Pancreas (tissue), 10 donors: Measurements from ENCODE around the gene TMEM238L. TPM values are rescaled to one million over a fixed set of nuclear protein-coding genes. Genes with fewer than 3 reads are reported as not detected.

Source experiments
- ATAC-seq, 4 donors: fragments of 200-7000 bp; cut with Tn5 transposase; one replicate each; pipeline versions ENCODE4 v1.8.0 to v1.9.1; 2020; ENCODE audit warnings: mild to moderate bottlenecking in 4 of 4, moderate library complexity in 4 of 4
- DNase-seq, 6 donors: peaks; one replicate each; pipeline ENCODE4 v3.0.0-alpha.2; 2020
- FAIRE-seq: peaks from 2 replicates; lab custom pipeline; 2012; peaks lifted over from hg19 to GRCh38; lab: Jason Lieb, UNC
- H3K27ac ChIP-seq, 4 donors: fragments of 200-600 bp; sonication (generic); 1 replicate in 3 of 4; 2 replicates in 1 of 4; pipeline versions ENCODE4 v1.5.0 to v1.8.0; 2020
- H3K27me3 ChIP-seq, 4 donors: fragments of 200-600 bp; one replicate each; pipeline ENCODE4 v1.8.0; 2021
- H3K36me3 ChIP-seq, 3 donors: fragments of 200-600 bp; sonication (generic) in 1 of 3; one replicate each; pipeline versions ENCODE4 v1.5.0 to v1.8.0; 2020 to 2021
- H3K4me1 ChIP-seq, 3 donors: fragments of 200-600 bp; one replicate each; pipeline ENCODE4 v1.8.0; 2021
- H3K4me3 ChIP-seq, 4 donors: fragments of 200-600 bp; sonication (generic) in 2 of 4; one replicate each; pipeline versions ENCODE4 v1.5.0 to v1.8.0; 2020 to 2021
- H3K9me3 ChIP-seq, 4 donors: fragments of 200-600 bp; one replicate each; pipeline ENCODE4 v1.8.0; 2021
- CTCF ChIP-seq, 4 donors: fragments of 200-600 bp; sonication (generic) in 3 of 4; IDR thresholded peaks; one replicate each; pipeline versions ENCODE4 v1.5.0 to v1.8.0; 2021; ENCODE audit warnings: antibody characterized with exemption in 4 of 4
- WGBS, 2 donors: extraction: QIAGEN DNeasy Blood & Tissue Kit; methylation state at CpG; one replicate each; pipeline ENCODE4 v1.1.7; 2013; 5-methylcytosine and 5-hydroxymethylcytosine counted together
- intact Hi-C, 3 donors: fragments of 100-400 bp; cut with DNase I; formaldehyde crosslinking; loops; one replicate each; pipeline versions ENCODE4 v1.11.1 to v1.14.2; 2022
- polyA plus RNA-seq, 2 donors: library from polyadenylated mRNA; stranded (reverse); fragments of 200-250 nt; gene quantifications; one replicate each; pipeline ENCODE4 v1.2.3, GENCODE V29; 2013
- total RNA-seq, 6 donors: library from RNA; stranded (reverse); fragmentation: NEBNext Ultra II Directional in 4 of 6; extraction: Animal tissue kit (Norgen Biotek cat#: 25700) in 4 of 6; gene quantifications; one replicate each; pipeline versions ENCODE4 v1.2.1 to v1.2.4, GENCODE V29; 2021 to 2023
- donor health status: healthy with polysubstance abuse.
- donor health status: DM: no; HTN: no; CAD: no; lungs with moderate emphysema.
- donor health status: DM: no; HTN: no; CAD: no.
- donor health status: control.
- donor health status: control.
- donor health status: Bipolar disorder and iron deficiency.
- donor health status: DM: yes; HTN: yes; CAD: no.
- donor health status: DM: no; HTN: no; CAD: no.
- donor health status: DM: no; HTN: no; CAD: no.
- donor health status: DM: yes; HTN: yes; CAD: no.

The TMEM238L gene
- total and polyA plus RNA-seq, 8 donors, result 0.13 TPM; not detected in 7

GRCh38 chr17:10768750-10769251, 35.1 kb downstream of the TMEM238L start:
- Histone ChIP-seq H3K4me1 (no peaks in the 10 kb centered on the region), H3K9me3 (no peaks in the 10 kb centered on the region), H3K36me3 (no peaks in the 10 kb centered on the region), H3K27ac (no peak overlapping the region), H3K27me3 (no peaks in the 10 kb centered on the region), H3K4me3 (no peak overlapping the region)
- DNase-seq (no peak), FAIRE-seq (no peak), ATAC-seq (no peak)
- no peak for TF ChIP-seq CTCF (IDR thresholded peaks at IDR 0.05)
- intact Hi-C loops, result no loop called here
- WGBS, 2 donors, result 91 to 98% methylated on average over 2 of the region's 2 CpGs

GRCh38 chr17:10767232-10767631, 36.7 kb downstream of the TMEM238L start:
- H3K27me3 ChIP-seq, result no peaks in the 10 kb centered on the region
- no peak overlapping the region for H3K27ac ChIP-seq
- DNase-seq (no peak), FAIRE-seq (no peak), ATAC-seq (no peak)
- no peak overlapping the region for H3K4me3 ChIP-seq
- H3K9me3 ChIP-seq, result no peaks in the 10 kb centered on the region
- H3K4me1 ChIP-seq, result no peaks in the 10 kb centered on the region
- H3K36me3 ChIP-seq, result no peaks in the 10 kb centered on the region
- WGBS, 2 donors, result 83 to 89% methylated on average over 4 of the region's 4 CpGs
- no peak for TF ChIP-seq CTCF (IDR thresholded peaks at IDR 0.05)
- intact Hi-C loops, result no loop called here

- no peaks in the 10 kb centered on the region for H3K27me3 ChIP-seq
- no peaks in the 10 kb centered on the region for H3K9me3 ChIP-seq
- no peak for TF ChIP-seq CTCF (IDR thresholded peaks at IDR 0.05)
- intact Hi-C loops, result no loop called here
- 90 to 100% methylated on average over 1 of the region's 1 CpG for WGBS, 2 donors
- H3K27ac ChIP-seq, result no peak overlapping the region
- no peak for DNase-seq
- H3K4me3 ChIP-seq, result no peak overlapping the region
- no peak for FAIRE-seq
- peaks cover 11 to 14% (median 13%) of the 10 kb centered on the region in 3 donors for H3K4me1 ChIP-seq
- no peaks in the 10 kb centered on the region for H3K36me3 ChIP-seq
- no peak for ATAC-seq
These were observed 41.9 kb downstream of the TMEM238L start for GRCh38 chr17:10762037-10762436.

GRCh38 chr17:10761281-10761680, 42.6 kb downstream of the TMEM238L start:
- WGBS, 2 donors, result 65 to 68% methylated on average over 2 of the region's 2 CpGs
- Histone ChIP-seq H3K4me1 (peaks cover 14 to 21% (median 20%) of the 10 kb centered on the region in 3 donors), H3K9me3 (no peaks in the 10 kb centered on the region), H3K27me3 (no peaks in the 10 kb centered on the region), H3K27ac (no peak overlapping the region), H3K4me3 (no peak overlapping the region), H3K36me3 (no peaks in the 10 kb centered on the region)
- no peak for TF ChIP-seq CTCF (IDR thresholded peaks at IDR 0.05)
- ATAC-seq (no peak), FAIRE-seq (no peak), DNase-seq (no peak)
- intact Hi-C loops, result no loop called here

GRCh38 chr17:10758062-10758461, 45.8 kb downstream of the TMEM238L start:
- DNase-seq (peak in 1 of 6 donors; percentile 40), ATAC-seq (peak in 3 of 4 donors; percentile 61 to 73 (median 71)), FAIRE-seq (no peak)
- Histone ChIP-seq H3K36me3 (no peaks in the 10 kb centered on the region), H3K4me1 (peaks cover 16 to 26% (median 20%) of the 10 kb centered on the region in 3 donors), H3K27ac (peak overlapping the region in 2 of 4 donors; percentile 73 to 75), H3K27me3 (no peaks in the 10 kb centered on the region), H3K9me3 (no peaks in the 10 kb centered on the region), H3K4me3 (no peak overlapping the region)
- 31 to 33% methylated on average over 6 of the region's 6 CpGs for WGBS, 2 donors
- no peak for TF ChIP-seq CTCF (IDR thresholded peaks at IDR 0.05)
- intact Hi-C loops, result no loop called here
